ENCODE data around the gene ITGA2. TPM values are rescaled to one million over a fixed set of nuclear protein-coding genes. Genes with fewer than 3 reads are reported as not detected.

Gene ITGA2
- total and polyA plus RNA-seq, 2 of the 8 experiments (the other 6 are each of a cell fraction or from before 2014, with no cell fraction given): 1.4 to 7.7 TPM

- no peak for TF ChIP-seq CHD7 (IDR thresholded peaks at IDR 0.05; ENCODE audit: insufficient replicate concordance, low read length)
- no peak for TF ChIP-seq CHD2 (IDR thresholded peaks at IDR 0.05; ENCODE audit: low read length)
- TF ChIP-seq NRF1 (IDR thresholded peaks at IDR 0.05; ENCODE audit: low read depth, low read length): no peak
- TF ChIP-seq SP4 (IDR thresholded peaks at IDR 0.05; ENCODE audit: low read length): no peak
- TF ChIP-seq BCL11A (IDR thresholded peaks at IDR 0.05; ENCODE audit: low read depth in 2 of 2, low read length in 2 of 2): no peak
- TF ChIP-seq BRCA1 (IDR thresholded peaks at IDR 0.05; ENCODE audit: low read depth, low read length): no peak
- TF ChIP-seq RXRA (IDR thresholded peaks at IDR 0.05; ENCODE audit: insufficient read depth, low read depth, low read length): no peak
- TF ChIP-seq POLR2A (IDR thresholded peaks at IDR 0.05; ENCODE audit: control extremely low read depth in 1 of 2, low read depth in 2 of 2, low read length in 2 of 2): no peak
- no peak for TF ChIP-seq CEBPB (IDR thresholded peaks at IDR 0.05; ENCODE audit: low read depth, low read length)
Observed at GRCh38 chr5:52943808-52944207, 45.3 kb upstream of the ITGA2 start (continued).

All from H1 (cell line).